ENCODE data around the gene ADI1.

Gene ADI1

GRCh38 chr2:3464401-3465005, 54.8 kb downstream of the ADI1 start:
- H3K4me3 ChIP-seq (ENCODE audit: insufficient read depth, low read depth, low read length, poor library complexity, severe bottlenecking): no peak overlapping the region
- H3K27ac ChIP-seq (ENCODE audit: insufficient read depth, low read length, poor library complexity, severe bottlenecking): no peak overlapping the region
- no peak for DNase-seq
- no peaks in the 10 kb centered on the region for H3K9me3 ChIP-seq (ENCODE audit: control insufficient read depth, low read length)
- peaks cover 42% of the 10 kb centered on the region for H3K36me3 ChIP-seq (ENCODE audit: control insufficient read depth, insufficient read depth, low read length)
- no peaks in the 10 kb centered on the region for H3K27me3 ChIP-seq (replicated peaks; ENCODE audit: control insufficient read depth, insufficient read depth, low read length, poor library complexity, severe bottlenecking)
- H3K4me1 ChIP-seq (ENCODE audit: control insufficient read depth, insufficient read depth, low read length, poor library complexity, severe bottlenecking): no peaks in the 10 kb centered on the region

DNA sequence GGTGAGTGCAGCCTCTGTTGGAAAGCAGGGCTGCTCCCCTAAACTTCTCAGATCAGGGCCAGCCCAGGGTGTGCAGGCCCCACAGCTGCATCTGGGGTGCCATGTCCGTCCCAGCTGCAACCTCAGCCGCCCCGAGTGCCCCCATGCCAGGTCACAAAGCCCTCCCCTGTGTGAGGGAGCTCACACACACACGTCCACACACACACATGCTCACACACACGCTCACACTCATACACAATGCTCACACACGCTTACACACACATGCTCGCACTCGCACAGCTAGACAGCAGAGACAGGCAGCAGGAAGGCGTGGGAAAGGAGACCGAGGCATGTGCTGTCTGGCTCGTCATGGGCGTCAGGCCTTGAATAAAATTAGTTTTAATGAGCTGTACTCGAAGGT, 55.4 kb downstream of the ADI1 start:
- H3K36me3 ChIP-seq (ENCODE audit: control insufficient read depth, insufficient read depth, low read length): peaks cover 36% of the 10 kb centered on the region
- DNase-seq: no peak

DNA sequence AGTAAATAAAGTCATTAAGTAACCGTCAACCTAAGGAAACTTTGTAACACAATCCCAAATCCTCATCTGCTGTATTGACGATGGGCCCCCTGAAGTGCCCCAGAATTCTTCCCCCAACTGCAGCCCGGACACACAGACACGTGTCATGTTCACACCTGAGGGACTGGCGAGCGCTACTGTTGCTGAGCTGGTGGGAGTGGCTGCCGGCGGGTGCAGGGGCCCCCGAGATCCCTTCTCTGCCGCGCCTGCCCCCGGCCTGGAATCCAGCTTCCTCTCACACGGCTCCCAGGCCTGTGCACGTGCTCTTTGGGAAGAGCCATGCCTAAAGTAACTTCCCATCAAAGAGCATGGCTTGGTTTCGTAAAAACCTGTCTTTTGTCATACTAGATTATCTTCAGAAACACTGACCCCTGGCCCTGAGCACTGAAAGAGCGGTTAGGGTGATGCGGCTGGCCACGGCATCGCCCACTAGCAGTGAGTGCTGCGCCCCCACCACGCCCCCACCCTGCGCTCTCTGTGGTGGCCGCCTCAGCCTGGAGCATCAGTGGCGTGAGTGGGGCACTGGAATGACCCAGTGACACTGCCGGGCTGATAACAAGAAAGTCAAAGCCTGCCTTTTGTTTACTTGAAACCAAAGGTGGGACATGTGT, 56.0 kb downstream of the ADI1 start:
- DNase-seq: no peak
- no peaks in the 10 kb centered on the region for H3K4me1 ChIP-seq (ENCODE audit: control insufficient read depth, insufficient read depth, low read length, poor library complexity, severe bottlenecking)
- no peaks in the 10 kb centered on the region for H3K9me3 ChIP-seq (ENCODE audit: control insufficient read depth, low read length)
- no peaks in the 10 kb centered on the region for H3K27me3 ChIP-seq (replicated peaks; ENCODE audit: control insufficient read depth, insufficient read depth, low read length, poor library complexity, severe bottlenecking)
- H3K4me3 ChIP-seq (ENCODE audit: insufficient read depth, low read depth, low read length, poor library complexity, severe bottlenecking): no peak overlapping the region
- H3K27ac ChIP-seq (ENCODE audit: insufficient read depth, low read length, poor library complexity, severe bottlenecking): no peak overlapping the region
- H3K36me3 ChIP-seq (ENCODE audit: control insufficient read depth, insufficient read depth, low read length): peaks cover 33% of the 10 kb centered on the region

More for the DNA sequence above, 55.4 kb downstream of the ADI1 start:
- Histone ChIP-seq H3K27me3 (replicated peaks; ENCODE audit: control insufficient read depth, insufficient read depth, low read length, poor library complexity, severe bottlenecking) (no peaks in the 10 kb centered on the region), H3K9me3 (ENCODE audit: control insufficient read depth, low read length) (no peaks in the 10 kb centered on the region), H3K27ac (ENCODE audit: insufficient read depth, low read length, poor library complexity, severe bottlenecking) (no peak overlapping the region), H3K4me3 (ENCODE audit: insufficient read depth, low read depth, low read length, poor library complexity, severe bottlenecking) (no peak overlapping the region), H3K4me1 (ENCODE audit: control insufficient read depth, insufficient read depth, low read length, poor library complexity, severe bottlenecking) (no peaks in the 10 kb centered on the region)

DNA sequence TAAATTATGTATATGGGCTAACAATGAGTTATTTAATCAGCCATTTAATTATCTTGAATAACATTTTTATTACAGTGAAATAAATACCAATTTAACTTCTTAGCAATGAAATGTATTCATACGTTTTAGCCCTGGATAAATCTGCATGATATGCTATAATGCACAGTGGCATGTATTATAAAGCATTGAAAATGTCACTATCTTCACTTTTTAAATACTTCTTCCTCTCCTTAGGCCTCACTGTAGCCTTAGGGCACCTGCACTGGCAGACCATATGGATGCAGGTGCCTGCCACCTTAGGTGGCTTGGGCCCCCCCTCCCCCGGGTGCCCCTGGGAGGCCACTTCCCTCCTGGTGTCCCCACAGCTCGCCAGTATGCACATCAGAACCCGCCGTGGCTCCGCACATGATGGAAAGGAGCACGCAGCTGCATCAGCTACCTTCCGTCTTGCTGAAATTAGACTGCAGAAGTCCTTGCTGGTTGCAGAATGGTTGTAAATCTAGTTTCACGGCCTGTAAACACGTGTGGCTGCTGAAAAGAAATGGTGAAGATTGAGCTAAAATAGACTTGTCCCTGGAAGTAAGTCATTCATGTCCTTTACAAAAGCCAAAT, 56.7 kb downstream of the ADI1 start:
- Histone ChIP-seq H3K27ac (ENCODE audit: insufficient read depth, low read length, poor library complexity, severe bottlenecking) (no peak overlapping the region), H3K4me1 (ENCODE audit: control insufficient read depth, insufficient read depth, low read length, poor library complexity, severe bottlenecking) (no peaks in the 10 kb centered on the region), H3K4me3 (ENCODE audit: insufficient read depth, low read depth, low read length, poor library complexity, severe bottlenecking) (no peak overlapping the region), H3K36me3 (ENCODE audit: control insufficient read depth, insufficient read depth, low read length) (peaks cover 33% of the 10 kb centered on the region), H3K9me3 (ENCODE audit: control insufficient read depth, low read length) (no peaks in the 10 kb centered on the region), H3K27me3 (replicated peaks; ENCODE audit: control insufficient read depth, insufficient read depth, low read length, poor library complexity, severe bottlenecking) (no peaks in the 10 kb centered on the region)
- no peak for DNase-seq

- Histone ChIP-seq H3K4me3 (ENCODE audit: insufficient read depth, low read depth, low read length, poor library complexity, severe bottlenecking) (no peak overlapping the region), H3K36me3 (ENCODE audit: control insufficient read depth, insufficient read depth, low read length) (peaks cover 28% of the 10 kb centered on the region), H3K9me3 (ENCODE audit: control insufficient read depth, low read length) (no peaks in the 10 kb centered on the region), H3K27ac (ENCODE audit: insufficient read depth, low read length, poor library complexity, severe bottlenecking) (no peak overlapping the region), H3K27me3 (replicated peaks; ENCODE audit: control insufficient read depth, insufficient read depth, low read length, poor library complexity, severe bottlenecking) (no peaks in the 10 kb centered on the region), H3K4me1 (ENCODE audit: control insufficient read depth, insufficient read depth, low read length, poor library complexity, severe bottlenecking) (no peaks in the 10 kb centered on the region)
- DNase-seq: no peak
These were observed 57.4 kb downstream of the ADI1 start for GRCh38 chr2:3461801-3462492.

DNA sequence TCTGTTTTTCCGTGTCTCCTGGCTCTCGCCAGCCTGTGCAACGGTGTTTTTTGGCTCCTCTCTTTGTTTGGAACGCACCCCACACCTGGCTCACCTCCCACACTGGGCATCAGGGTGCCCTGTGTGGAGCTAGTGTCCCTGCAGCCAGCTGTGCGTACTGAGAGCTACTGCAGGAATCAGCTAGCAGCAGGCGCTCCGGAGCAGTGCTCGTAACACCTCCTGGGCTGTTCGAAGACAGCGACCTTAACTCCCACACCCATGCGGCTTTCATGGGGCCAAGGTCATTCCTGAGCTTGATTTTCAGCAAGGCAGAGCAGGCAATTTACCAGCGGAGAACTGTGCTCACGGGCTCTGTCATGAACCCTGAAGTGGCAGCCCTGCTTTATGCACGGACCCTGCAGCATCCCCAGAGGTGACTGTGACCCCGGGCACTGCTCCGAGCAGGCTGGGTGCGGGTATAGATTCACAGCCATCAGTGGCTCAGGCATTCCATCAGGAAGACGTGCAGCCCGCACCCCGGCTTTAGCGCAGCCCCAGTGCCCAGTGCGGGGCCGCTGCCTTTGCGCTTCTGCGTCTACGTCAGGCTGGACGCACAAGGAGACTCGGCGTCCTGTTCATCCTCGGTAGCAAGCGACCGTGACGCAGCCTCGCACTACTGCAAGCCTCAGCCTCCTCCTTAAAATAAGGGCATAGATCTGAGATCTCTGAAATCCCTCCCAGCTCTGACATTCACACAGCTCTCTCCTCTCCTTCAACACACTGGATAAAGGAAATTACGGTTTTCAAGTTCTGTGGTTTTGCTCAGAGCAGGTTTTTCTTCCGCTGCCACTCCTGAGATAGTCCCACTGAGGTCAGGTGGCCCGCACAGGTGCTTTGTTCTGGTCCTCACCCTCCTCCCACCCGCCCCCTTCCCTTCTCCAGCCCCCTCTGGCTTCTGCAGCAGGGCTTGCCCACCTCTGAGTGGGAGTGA, 58.2 kb downstream of the ADI1 start:
- H3K4me1 ChIP-seq (ENCODE audit: control insufficient read depth, insufficient read depth, low read length, poor library complexity, severe bottlenecking): no peaks in the 10 kb centered on the region
- no peak for DNase-seq
- no peaks in the 10 kb centered on the region for H3K27me3 ChIP-seq (replicated peaks; ENCODE audit: control insufficient read depth, insufficient read depth, low read length, poor library complexity, severe bottlenecking)
- no peak overlapping the region for H3K27ac ChIP-seq (ENCODE audit: insufficient read depth, low read length, poor library complexity, severe bottlenecking)
- no peak overlapping the region for H3K4me3 ChIP-seq (ENCODE audit: insufficient read depth, low read depth, low read length, poor library complexity, severe bottlenecking)
- peaks cover 26% of the 10 kb centered on the region for H3K36me3 ChIP-seq (ENCODE audit: control insufficient read depth, insufficient read depth, low read length)
- H3K9me3 ChIP-seq (ENCODE audit: control insufficient read depth, low read length): no peaks in the 10 kb centered on the region

- Histone ChIP-seq H3K9me3 (ENCODE audit: control insufficient read depth, low read length) (no peaks in the 10 kb centered on the region), H3K27me3 (replicated peaks; ENCODE audit: control insufficient read depth, insufficient read depth, low read length, poor library complexity, severe bottlenecking) (no peaks in the 10 kb centered on the region), H3K4me3 (ENCODE audit: insufficient read depth, low read depth, low read length, poor library complexity, severe bottlenecking) (no peak overlapping the region), H3K4me1 (ENCODE audit: control insufficient read depth, insufficient read depth, low read length, poor library complexity, severe bottlenecking) (no peaks in the 10 kb centered on the region), H3K27ac (ENCODE audit: insufficient read depth, low read length, poor library complexity, severe bottlenecking) (no peak overlapping the region), H3K36me3 (ENCODE audit: control insufficient read depth, insufficient read depth, low read length) (peaks cover 28% of the 10 kb centered on the region)
- no peak for DNase-seq
These were observed 59.2 kb downstream of the ADI1 start for GRCh38 chr2:3460156-3460555.

DNA sequence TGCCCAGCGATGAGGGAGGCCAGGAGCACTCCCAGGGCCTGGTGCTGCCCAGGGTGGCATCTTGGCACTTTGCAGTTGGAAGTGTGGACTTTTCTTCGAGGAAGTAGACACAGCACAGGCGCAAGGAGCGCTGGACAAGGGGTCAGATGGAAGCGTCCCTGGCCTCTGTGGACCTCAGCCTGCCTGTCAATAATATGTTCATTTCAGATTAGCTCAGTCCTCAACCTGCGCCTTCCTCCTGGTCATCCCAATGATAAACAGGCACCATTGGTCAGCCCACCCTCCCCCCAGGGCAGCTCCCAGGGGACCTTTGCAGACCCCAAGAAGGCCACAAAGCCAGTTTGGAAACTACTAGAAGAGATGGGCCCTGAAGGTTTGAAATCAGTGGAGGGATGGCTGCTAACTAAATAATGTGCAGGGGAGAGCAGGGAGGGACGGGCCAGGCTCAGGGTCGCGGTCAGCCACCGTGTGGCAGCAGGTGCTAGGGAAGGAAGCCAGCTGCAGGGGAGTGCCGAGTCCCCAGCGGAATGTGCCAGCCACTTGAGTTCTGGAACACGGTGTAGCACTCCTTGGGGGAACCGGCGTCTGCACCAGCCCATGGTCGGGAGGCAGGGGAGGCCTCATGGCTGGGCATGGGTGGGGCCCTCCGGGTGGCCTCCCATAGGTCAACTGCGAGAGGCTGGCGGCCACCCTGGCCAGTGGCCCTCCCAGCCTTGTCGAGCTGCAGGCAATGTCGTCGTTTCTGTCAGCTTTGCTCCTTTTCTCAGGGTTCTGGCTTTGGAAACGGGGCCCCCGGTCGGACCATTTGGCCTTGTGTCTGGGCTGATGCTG, 59.9 kb downstream of the ADI1 start:
- no peak for DNase-seq
- H3K36me3 ChIP-seq (ENCODE audit: control insufficient read depth, insufficient read depth, low read length): peaks cover 22% of the 10 kb centered on the region
- H3K4me1 ChIP-seq (ENCODE audit: control insufficient read depth, insufficient read depth, low read length, poor library complexity, severe bottlenecking): no peaks in the 10 kb centered on the region
- H3K27me3 ChIP-seq (replicated peaks; ENCODE audit: control insufficient read depth, insufficient read depth, low read length, poor library complexity, severe bottlenecking): no peaks in the 10 kb centered on the region
- no peak overlapping the region for H3K4me3 ChIP-seq (ENCODE audit: insufficient read depth, low read depth, low read length, poor library complexity, severe bottlenecking)
- H3K9me3 ChIP-seq (ENCODE audit: control insufficient read depth, low read length): no peaks in the 10 kb centered on the region
- H3K27ac ChIP-seq (ENCODE audit: insufficient read depth, low read length, poor library complexity, severe bottlenecking): no peak overlapping the region

All from effector memory CD4-positive, alpha-beta T cell (primary cell).